Kidney (tissue), 14 donors: Measurements from ENCODE around the gene AOC2. TPM values are rescaled to one million over a fixed set of nuclear protein-coding genes. Genes with fewer than 3 reads are reported as not detected.
A peak's percentile ranks its signal among the peaks of the same experiment; 100 is the strongest.
"Not testable (repeated sequence)": the region's sequence is repeated elsewhere in the genome, so short reads cannot be mapped to it uniquely, and the experiment has no call there.

Experiments used
- DNase-seq, 5 donors: peaks; one replicate each; pipeline ENCODE4 v3.0.0-alpha.2; 2013 to 2020
- FAIRE-seq: peaks from 2 replicates; lab custom pipeline; 2012; peaks lifted over from hg19 to GRCh38; lab: Jason Lieb, UNC
- H3K27ac ChIP-seq, 2 donors: one replicate each; pipeline ENCODE4 v1.7.0; 2013; ENCODE audit warnings: low read depth in 2 of 2, low read length in 2 of 2, inconsistent platforms in 1 of 2
- H3K27me3 ChIP-seq: one replicate; pipeline ENCODE4 v1.7.1; 2013; ENCODE audit warnings: low read length, inconsistent platforms; ENCODE audit not compliant: control insufficient read depth, insufficient read depth
- H3K36me3 ChIP-seq, 3 donors: one replicate each; pipeline versions ENCODE4 v1.7.0 to v1.7.1; 2013; ENCODE audit warnings: low read length in 3 of 3, control low read depth in 1 of 3, inconsistent platforms in 1 of 3; ENCODE audit not compliant: insufficient read depth in 3 of 3, control insufficient read depth in 2 of 3
- H3K4me1 ChIP-seq, 3 donors: one replicate each; pipeline versions ENCODE4 v1.7.0 to v1.7.1; 2013; ENCODE audit warnings: low read length in 3 of 3, inconsistent platforms in 1 of 3, low read depth in 1 of 3; ENCODE audit not compliant: control insufficient read depth in 2 of 3, insufficient read depth in 2 of 3
- H3K4me3 ChIP-seq, 3 donors: one replicate each; pipeline versions ENCODE4 v1.7.0 to v1.8.1; 2013; ENCODE audit warnings: low read length in 3 of 3, control low read depth in 1 of 3, inconsistent platforms in 1 of 3
- H3K9ac ChIP-seq, 3 donors: one replicate each; pipeline versions ENCODE4 v1.7.0 to v1.7.1; 2013; ENCODE audit warnings: low read length in 3 of 3, control low read depth in 1 of 3, inconsistent platforms in 1 of 3
- H3K9me3 ChIP-seq, 3 donors: one replicate each; pipeline versions ENCODE4 v1.7.0 to v1.7.1; 2013; ENCODE audit warnings: low read length in 3 of 3, control low read depth in 1 of 3, inconsistent platforms in 1 of 3; ENCODE audit not compliant: control insufficient read depth in 2 of 3, insufficient read depth in 1 of 3
- intact Hi-C: fragments of 100-400 bp; cut with DNase I; formaldehyde crosslinking; loops from one replicate; pipeline ENCODE4 v1.11.1; 2022
- polyA plus RNA-seq: library from polyadenylated mRNA; stranded (reverse); fragments of 350-450 nt; fragmentation: Illumina TruSeq; extraction: RNeasy Lipid Tissue Mini Kit (QIAGEN cat#74804); gene quantifications from one replicate; pipeline ENCODE4 v1.2.3, GENCODE V29; 2014; ENCODE audit warnings: low read depth, low replicate concordance; ENCODE audit not compliant: insufficient read depth
- total RNA-seq: library from RNA; stranded (reverse); fragmentation: NEBNext Ultra II Directional; extraction: Animal tissue kit (Norgen Biotek cat#: 25700); gene quantifications from one replicate; pipeline ENCODE4 v1.2.1, GENCODE V29; 2021
- TF ChIP-seq, protein P1 (sequence below): IDR thresholded peaks from 3 replicates; pipeline ENCODE4 v1.5.1; 2012; ENCODE audit warnings: mild to moderate bottlenecking, moderate library complexity, borderline replicate concordance; ENCODE audit not compliant: insufficient read depth; ENCODE audit errors: extremely low read depth
- donor health status: control.
- donor health status: control.
- donor health status: control.
- donor health status: control.
- donor health status: control.
- donor health status: DM: yes; HTN: yes; CAD: no.
- donor health status: Normal renal cell carcinoma (clear cell type).

AOC2 gene
- total and polyA plus RNA-seq, 2 donors from 2014 or later = 0.58 to 1.2 TPM

DNA sequence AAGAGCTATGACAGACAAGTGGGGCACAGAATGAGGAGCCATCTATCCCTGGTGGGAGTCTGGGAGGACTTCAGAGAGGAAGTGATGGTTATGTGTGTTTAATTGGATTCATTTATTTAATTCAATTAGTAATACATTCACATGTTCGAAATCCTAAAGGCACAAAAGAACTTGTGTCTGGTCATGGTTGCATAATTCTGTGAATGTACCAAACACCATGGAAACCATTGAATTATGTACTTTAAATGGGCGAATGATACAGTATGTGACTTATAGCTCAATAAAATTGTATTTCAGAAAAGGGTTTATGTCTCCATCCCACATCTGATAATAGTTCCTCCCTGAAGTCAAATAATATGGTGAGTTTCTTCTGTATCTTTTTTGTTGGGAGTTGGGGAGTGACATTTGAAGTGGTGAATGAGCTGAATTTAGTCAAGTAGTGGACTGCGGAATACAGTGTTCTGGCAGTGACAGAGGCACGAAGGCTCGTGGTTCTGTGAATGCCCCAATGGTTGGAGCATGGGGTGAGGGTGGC is 36.5 kb downstream of the AOC2 start:
- intact Hi-C loops = no loop called here
- no peaks in the 10 kb centered on the region for H3K36me3 ChIP-seq
- H3K27ac ChIP-seq = no peak overlapping the region
- TF ChIP-seq, protein P1, sequence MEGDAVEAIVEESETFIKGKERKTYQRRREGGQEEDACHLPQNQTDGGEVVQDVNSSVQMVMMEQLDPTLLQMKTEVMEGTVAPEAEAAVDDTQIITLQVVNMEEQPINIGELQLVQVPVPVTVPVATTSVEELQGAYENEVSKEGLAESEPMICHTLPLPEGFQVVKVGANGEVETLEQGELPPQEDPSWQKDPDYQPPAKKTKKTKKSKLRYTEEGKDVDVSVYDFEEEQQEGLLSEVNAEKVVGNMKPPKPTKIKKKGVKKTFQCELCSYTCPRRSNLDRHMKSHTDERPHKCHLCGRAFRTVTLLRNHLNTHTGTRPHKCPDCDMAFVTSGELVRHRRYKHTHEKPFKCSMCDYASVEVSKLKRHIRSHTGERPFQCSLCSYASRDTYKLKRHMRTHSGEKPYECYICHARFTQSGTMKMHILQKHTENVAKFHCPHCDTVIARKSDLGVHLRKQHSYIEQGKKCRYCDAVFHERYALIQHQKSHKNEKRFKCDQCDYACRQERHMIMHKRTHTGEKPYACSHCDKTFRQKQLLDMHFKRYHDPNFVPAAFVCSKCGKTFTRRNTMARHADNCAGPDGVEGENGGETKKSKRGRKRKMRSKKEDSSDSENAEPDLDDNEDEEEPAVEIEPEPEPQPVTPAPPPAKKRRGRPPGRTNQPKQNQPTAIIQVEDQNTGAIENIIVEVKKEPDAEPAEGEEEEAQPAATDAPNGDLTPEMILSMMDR = no peak
- H3K27me3 ChIP-seq = no peaks in the 10 kb centered on the region
- no peak overlapping the region for H3K4me3 ChIP-seq
- peaks cover 0 to 24% (median 15%) of the 10 kb centered on the region in 3 donors for H3K4me1 ChIP-seq
- FAIRE-seq (no peak), DNase-seq (peak in 1 of 5 donors; percentile 39)
- no peak overlapping the region for H3K9ac ChIP-seq
- no peaks in the 10 kb centered on the region for H3K9me3 ChIP-seq

DNA sequence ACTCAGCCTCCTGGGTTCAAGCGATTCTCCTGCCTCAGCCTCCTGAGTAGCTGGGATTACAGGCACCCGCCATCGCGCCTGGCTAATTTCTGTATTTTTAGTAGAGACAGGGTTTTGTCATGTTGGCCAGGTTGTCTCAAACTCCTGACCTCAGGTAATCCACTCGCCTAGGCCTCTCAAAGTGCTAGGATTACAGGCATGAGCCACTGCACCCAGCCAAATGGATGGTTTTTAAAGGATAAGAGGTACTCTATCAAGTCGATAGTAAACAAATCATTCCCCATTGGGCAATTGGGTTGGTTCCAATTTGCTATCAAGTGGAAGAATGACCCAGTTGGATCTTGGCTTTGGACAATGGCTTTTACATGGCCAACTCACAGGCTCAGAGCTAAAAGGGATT is 37.3 kb downstream of the AOC2 start:
- H3K9ac ChIP-seq, H3K9me3 ChIP-seq, intact Hi-C loops, H3K36me3 ChIP-seq, H3K4me3 ChIP-seq, FAIRE-seq, H3K27ac ChIP-seq, H3K27me3 ChIP-seq: not testable (repeated sequence)
- H3K4me1 ChIP-seq = peaks cover 0 to 30% (median 23%) of the 10 kb centered on the region in 3 donors
- DNase-seq = peak in 1 of 5 donors; percentile 7

DNA sequence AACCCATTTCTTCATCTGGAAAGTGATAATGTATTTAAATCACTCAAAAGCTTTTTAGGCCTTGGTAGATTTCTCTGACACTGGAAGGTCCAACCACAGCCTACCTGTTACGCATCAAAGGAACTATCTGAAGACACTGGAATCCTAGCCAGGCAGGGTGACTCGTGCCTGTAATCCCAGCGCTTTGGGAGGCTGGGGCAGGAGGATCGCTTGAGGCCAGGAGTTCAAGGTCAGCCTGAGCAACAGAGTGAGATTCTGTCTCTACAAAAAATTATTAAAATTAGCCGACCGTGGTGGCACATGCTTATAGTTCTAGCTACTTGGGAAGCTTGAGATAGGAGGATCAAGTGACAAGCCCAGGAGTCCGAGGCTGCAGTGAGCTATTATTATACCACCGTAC is 37.8 kb downstream of the AOC2 start:
- Histone ChIP-seq H3K9ac (no peak overlapping the region), H3K4me1 (peaks cover 0 to 31% (median 27%) of the 10 kb centered on the region in 3 donors), H3K27me3 (no peaks in the 10 kb centered on the region), H3K27ac (no peak overlapping the region), H3K9me3 (no peaks in the 10 kb centered on the region), H3K4me3 (no peak overlapping the region), H3K36me3 (no peaks in the 10 kb centered on the region)
- no peak for FAIRE-seq
- intact Hi-C loops = no loop called here
- DNase-seq = peak in 1 of 5 donors; percentile 15
- TF ChIP-seq, protein P1 = no peak

DNA sequence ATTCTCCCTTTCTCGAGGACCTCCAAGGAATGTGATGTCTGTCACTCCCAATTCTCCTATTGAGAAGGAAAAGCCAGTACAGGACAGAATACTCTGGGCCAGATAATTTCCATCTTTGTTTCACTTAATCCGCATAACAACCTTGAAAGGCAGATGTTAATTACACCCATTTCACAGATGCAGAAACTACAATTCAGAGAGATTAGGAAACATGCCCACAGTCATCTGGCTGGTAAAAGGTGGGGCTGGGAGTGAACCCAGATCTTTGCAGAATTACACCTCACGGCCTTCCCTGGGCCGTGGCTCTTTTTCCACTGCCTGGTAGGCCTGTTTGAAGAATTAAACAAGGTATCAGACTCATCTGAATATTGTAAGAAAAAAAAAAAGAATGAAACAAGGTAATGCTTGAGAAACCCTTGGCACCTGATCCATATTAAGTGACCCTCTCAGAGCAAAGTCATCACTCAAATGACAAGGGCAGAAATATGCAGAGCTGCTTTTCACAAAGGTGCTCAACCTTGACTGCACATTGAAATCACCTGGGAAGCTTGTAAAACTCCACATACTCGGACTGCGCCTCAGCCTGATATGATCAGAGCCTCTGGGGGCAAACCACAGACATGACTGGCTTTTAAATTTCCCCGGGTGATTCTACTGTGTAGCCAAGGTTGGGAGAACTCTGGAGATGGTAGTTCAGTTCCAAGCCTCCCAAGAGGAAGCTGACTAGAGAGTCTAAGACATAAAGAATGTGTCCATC is 39.6 kb downstream of the AOC2 start:
- Histone ChIP-seq H3K4me1 (peaks cover 0 to 28% (median 27%) of the 10 kb centered on the region in 3 donors), H3K4me3 (no peak overlapping the region), H3K9ac (peak overlapping the region in 1 of 3 donors; percentile 29), H3K9me3 (no peaks in the 10 kb centered on the region), H3K36me3 (no peaks in the 10 kb centered on the region), H3K27me3 (no peaks in the 10 kb centered on the region), H3K27ac (peak overlapping the region; percentile 11 to 41)
- DNase-seq = peak in 3 of 5 donors; percentile 30 to 71 (median 51)
- no peak for FAIRE-seq
- TF ChIP-seq, protein P1 = no peak
- intact Hi-C loops = no loop called here

DNA sequence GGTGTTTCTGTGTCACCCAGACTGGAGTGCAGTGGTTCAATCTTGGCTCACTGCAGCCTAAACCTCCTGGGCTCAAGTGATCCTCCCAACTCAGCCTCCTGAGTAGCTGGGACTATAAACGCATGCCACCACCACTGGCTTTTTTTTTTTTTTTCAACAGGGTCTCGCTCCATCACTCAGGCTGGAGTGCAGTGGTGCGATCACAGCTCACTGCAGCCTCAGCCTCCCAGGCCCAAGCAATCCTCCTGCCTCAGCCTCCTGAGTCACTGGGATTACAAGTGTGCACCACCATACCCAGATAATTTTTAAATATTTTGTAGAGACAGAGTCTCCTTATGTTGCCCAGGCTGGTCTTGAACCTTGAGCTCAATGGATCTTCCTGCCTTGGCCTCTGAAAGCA is 41.4 kb downstream of the AOC2 start:
- peaks cover 0 to 37% (median 32%) of the 10 kb centered on the region in 3 donors for H3K4me1 ChIP-seq
- H3K36me3 ChIP-seq, H3K4me3 ChIP-seq, intact Hi-C loops, H3K27ac ChIP-seq, H3K9ac ChIP-seq, FAIRE-seq, H3K27me3 ChIP-seq, H3K9me3 ChIP-seq: not testable (repeated sequence)
- DNase-seq = peak in 1 of 5 donors; percentile 4
